ENCODE results near the gene PLCB4. TPM values are rescaled to one million over a fixed set of nuclear protein-coding genes. Genes with fewer than 3 reads are reported as not detected.

The PLCB4 gene
- total and polyA plus RNA-seq, 7 donors: 9.7 to 21.0 (median 12.4) TPM

DNA sequence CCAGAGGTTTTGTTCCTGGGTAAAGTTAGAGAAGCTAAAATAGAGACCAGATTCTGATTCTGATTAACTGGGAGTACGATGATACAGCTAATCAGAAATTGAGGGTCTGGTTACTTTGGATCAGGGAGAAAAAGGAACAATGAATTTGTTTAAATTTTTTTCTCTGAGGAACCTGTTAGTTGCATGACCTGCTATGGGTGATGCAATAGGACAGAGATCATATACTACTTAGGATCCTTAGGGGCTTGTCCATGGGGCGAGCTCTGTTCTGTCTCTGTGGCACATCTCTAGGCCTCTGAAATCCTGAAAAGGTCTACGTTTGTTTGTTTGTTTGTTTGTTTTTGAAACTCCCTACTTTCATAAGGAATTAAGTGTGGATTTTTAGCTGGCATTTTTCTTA is 279.4 kb downstream of the PLCB4 start:
- H3K27me3 ChIP-seq: no peaks in the 10 kb centered on the region
- no peak overlapping the region for H3K4me3 ChIP-seq
- TF ChIP-seq POLR2A (IDR thresholded peaks at IDR 0.05): no peak
- TF ChIP-seq POLR2AphosphoS5 (IDR thresholded peaks at IDR 0.05): no peak
- no peak for TF ChIP-seq EP300 (IDR thresholded peaks at IDR 0.05)
- TF ChIP-seq CTCF (IDR thresholded peaks at IDR 0.05): no peak
- H3K27ac ChIP-seq: no peak overlapping the region
- H3K4me1 ChIP-seq: peaks cover 0 to 4% (median 0%) of the 10 kb centered on the region in 4 donors
- no peaks in the 10 kb centered on the region for H3K9me3 ChIP-seq
- H3K36me3 ChIP-seq: no peaks in the 10 kb centered on the region
- intact Hi-C loops (cut with DNase I): no loop called here
- no peak for DNase-seq
- WGBS, 2 donors: 62 to 83% methylated on average over 3 of the region's 3 CpGs

GRCh38 chr20:9348747-9349146 is 279.9 kb downstream of the PLCB4 start:
- no peak overlapping the region for H3K4me3 ChIP-seq
- no peaks in the 10 kb centered on the region for H3K36me3 ChIP-seq
- TF ChIP-seq POLR2A (IDR thresholded peaks at IDR 0.05): no peak
- no peaks in the 10 kb centered on the region for H3K9me3 ChIP-seq
- no peak overlapping the region for H3K27ac ChIP-seq
- H3K4me1 ChIP-seq: peaks cover 0 to 4% (median 0%) of the 10 kb centered on the region in 4 donors
- H3K27me3 ChIP-seq: no peaks in the 10 kb centered on the region
- intact Hi-C loops (cut with DNase I): no loop called here
- 90 to 93% methylated on average over 2 of the region's 2 CpGs for WGBS, 2 donors
- DNase-seq: no peak

DNA sequence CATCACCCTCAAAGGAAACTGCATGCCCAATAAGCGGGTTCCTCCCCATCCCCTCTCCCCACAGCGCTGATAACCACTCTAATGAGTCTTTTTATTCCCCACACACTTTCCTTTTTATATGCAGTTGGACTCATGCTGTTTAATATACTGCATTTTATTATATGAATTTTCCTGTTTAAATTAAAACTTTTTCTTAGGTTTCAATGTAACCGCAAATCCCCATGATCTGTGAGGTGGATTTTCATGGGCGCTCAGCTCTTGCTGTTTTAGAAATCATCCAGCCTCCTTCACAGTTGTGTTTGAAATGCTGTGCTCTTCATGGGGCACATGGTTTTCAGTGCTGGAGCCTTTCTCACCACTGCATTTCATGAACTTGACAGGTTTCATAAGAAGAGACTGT is 280.4 kb downstream of the PLCB4 start:
- Histone ChIP-seq H3K9me3 (no peaks in the 10 kb centered on the region), H3K4me1 (no peaks in the 10 kb centered on the region), H3K4me3 (no peak overlapping the region), H3K27ac (no peak overlapping the region), H3K36me3 (no peaks in the 10 kb centered on the region), H3K27me3 (no peaks in the 10 kb centered on the region)
- 95 to 97% methylated on average over 4 of the region's 4 CpGs for WGBS, 2 donors
- no peak for DNase-seq
- TF ChIP-seq POLR2AphosphoS5 (IDR thresholded peaks at IDR 0.05) (no peak), EP300 (IDR thresholded peaks at IDR 0.05) (no peak), POLR2A (IDR thresholded peaks at IDR 0.05) (no peak), CTCF (IDR thresholded peaks at IDR 0.05) (no peak)
- intact Hi-C loops (cut with DNase I): no loop called here

DNA sequence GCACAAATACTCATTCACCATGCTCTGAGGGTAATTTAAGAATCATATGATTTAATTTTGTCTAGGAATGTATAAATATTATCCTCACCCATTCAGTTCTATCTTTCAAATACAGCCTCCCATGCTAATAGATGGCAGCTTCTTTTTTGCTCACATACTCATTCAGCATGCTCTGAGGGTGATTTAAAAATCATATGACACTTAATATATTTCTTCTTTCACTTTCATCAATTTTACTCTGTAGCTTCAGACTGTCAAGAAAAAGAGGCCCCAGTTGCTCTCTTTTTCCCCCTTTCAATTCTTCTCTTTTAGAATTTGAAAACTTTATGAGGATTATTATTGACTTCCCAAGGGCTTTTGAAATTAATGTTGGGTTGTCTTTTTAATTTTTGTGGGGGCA is 283.9 kb downstream of the PLCB4 start:
- Histone ChIP-seq H3K36me3 (no peaks in the 10 kb centered on the region), H3K27me3 (no peaks in the 10 kb centered on the region), H3K4me1 (no peaks in the 10 kb centered on the region), H3K4me3 (no peak overlapping the region), H3K9me3 (no peaks in the 10 kb centered on the region), H3K27ac (no peak overlapping the region)
- no peak for TF ChIP-seq POLR2AphosphoS5 (IDR thresholded peaks at IDR 0.05)
- TF ChIP-seq EP300 (IDR thresholded peaks at IDR 0.05): no peak
- TF ChIP-seq POLR2A (IDR thresholded peaks at IDR 0.05): no peak
- TF ChIP-seq CTCF (IDR thresholded peaks at IDR 0.05): no peak
- DNase-seq: no peak
- intact Hi-C loops (cut with DNase I): no loop called here

GRCh38 chr20:9353180-9353915 is 284.5 kb downstream of the PLCB4 start:
- no peaks in the 10 kb centered on the region for H3K4me1 ChIP-seq
- no peaks in the 10 kb centered on the region for H3K27me3 ChIP-seq
- DNase-seq: no peak
- H3K27ac ChIP-seq: peak overlapping the region in 1 of 4 donors; percentile 1
- no peak overlapping the region for H3K4me3 ChIP-seq
- TF ChIP-seq EP300 (IDR thresholded peaks at IDR 0.05): no peak
- TF ChIP-seq CTCF (IDR thresholded peaks at IDR 0.05): no peak
- no peak for TF ChIP-seq POLR2AphosphoS5 (IDR thresholded peaks at IDR 0.05)
- no peak for TF ChIP-seq POLR2A (IDR thresholded peaks at IDR 0.05)
- no peaks in the 10 kb centered on the region for H3K9me3 ChIP-seq
- intact Hi-C loops (cut with DNase I): no loop called here
- WGBS, 2 donors: 58 to 82% methylated on average over 2 of the region's 2 CpGs
- H3K36me3 ChIP-seq: no peaks in the 10 kb centered on the region
